ENCODE data around the gene PPP1R26.

DNA sequence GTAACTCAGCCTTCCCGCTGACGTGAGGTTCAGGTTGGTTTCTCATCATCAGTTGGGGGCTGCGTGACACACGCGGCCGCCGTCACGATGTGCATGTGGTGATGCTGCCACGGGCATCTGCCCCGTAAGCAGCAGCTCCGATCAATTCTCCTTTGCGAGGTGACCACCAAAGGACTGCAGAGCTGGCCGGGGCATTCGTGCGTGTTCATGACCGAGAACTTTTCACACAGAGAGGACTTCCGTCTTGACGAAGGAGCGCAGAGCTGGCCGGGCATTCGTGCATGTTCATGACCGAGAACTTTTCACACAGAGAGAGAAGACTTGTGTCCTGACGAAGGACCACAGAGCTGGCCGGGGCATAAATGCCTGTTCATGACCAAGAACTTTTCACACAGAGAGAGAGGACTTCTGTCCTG is 37.8 kb downstream of the PPP1R26 start:
- TF ChIP-seq, protein P1, sequence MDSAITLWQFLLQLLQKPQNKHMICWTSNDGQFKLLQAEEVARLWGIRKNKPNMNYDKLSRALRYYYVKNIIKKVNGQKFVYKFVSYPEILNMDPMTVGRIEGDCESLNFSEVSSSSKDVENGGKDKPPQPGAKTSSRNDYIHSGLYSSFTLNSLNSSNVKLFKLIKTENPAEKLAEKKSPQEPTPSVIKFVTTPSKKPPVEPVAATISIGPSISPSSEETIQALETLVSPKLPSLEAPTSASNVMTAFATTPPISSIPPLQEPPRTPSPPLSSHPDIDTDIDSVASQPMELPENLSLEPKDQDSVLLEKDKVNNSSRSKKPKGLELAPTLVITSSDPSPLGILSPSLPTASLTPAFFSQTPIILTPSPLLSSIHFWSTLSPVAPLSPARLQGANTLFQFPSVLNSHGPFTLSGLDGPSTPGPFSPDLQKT (IDR thresholded peaks at IDR 0.05; ENCODE audit: borderline replicate concordance, low read depth, low read length), result no peak
- TF ChIP-seq ZBTB17 (tag by site-specific recombination; IDR thresholded peaks at IDR 0.05) (no peak), ZNF394 (tag by site-specific recombination; IDR thresholded peaks at IDR 0.05; ENCODE audit: borderline replicate concordance) (no peak), ZNF274 (IDR thresholded peaks at IDR 0.05; ENCODE audit: low read length) (no peak), ZNF274 (tag by site-specific recombination; IDR thresholded peaks at IDR 0.05; ENCODE audit: borderline replicate concordance) (no peak), ZBTB7A (tag by site-specific recombination; IDR thresholded peaks at IDR 0.05; ENCODE audit: low read depth) (no peak), ZNF146 (tag by site-specific recombination; IDR thresholded peaks at IDR 0.05) (no peak), TCF7L2 (IDR thresholded peaks at IDR 0.05; ENCODE audit: borderline replicate concordance, low read depth, low read length) (no peak), SP2 (tag by site-specific recombination; IDR thresholded peaks at IDR 0.05) (no peak), ZNF654 (tag by site-specific recombination; IDR thresholded peaks at IDR 0.05; ENCODE audit: low read depth) (no peak), ZNF747 (tag by site-specific recombination; IDR thresholded peaks at IDR 0.05) (no peak), CTCF (tag by site-specific recombination; IDR thresholded peaks at IDR 0.05) (no peak)

Measured in HEK293 (cell line).